ENCODE data around the gene DLL4.

DLL4 gene

GRCh38 chr15:40932156-40932555, 3.0 kb downstream of the DLL4 start:
- no peak overlapping the region for H3K9ac ChIP-seq
- H3K27ac ChIP-seq = no peak overlapping the region
- no peaks in the 10 kb centered on the region for H3K9me3 ChIP-seq
- H3K4me1 ChIP-seq = peaks cover 71% of the 10 kb centered on the region
- peaks cover 41% of the 10 kb centered on the region for H4K20me1 ChIP-seq
- no peak overlapping the region for H3K4me3 ChIP-seq
- H3K36me3 ChIP-seq = no peaks in the 10 kb centered on the region
- H3K4me2 ChIP-seq = peak overlapping the region; percentile 18
- TF ChIP-seq Cebpa-rat (IDR thresholded peaks at IDR 0.05) = no peak
- H3K27me3 ChIP-seq = peaks cover 60% of the 10 kb centered on the region

DNA sequence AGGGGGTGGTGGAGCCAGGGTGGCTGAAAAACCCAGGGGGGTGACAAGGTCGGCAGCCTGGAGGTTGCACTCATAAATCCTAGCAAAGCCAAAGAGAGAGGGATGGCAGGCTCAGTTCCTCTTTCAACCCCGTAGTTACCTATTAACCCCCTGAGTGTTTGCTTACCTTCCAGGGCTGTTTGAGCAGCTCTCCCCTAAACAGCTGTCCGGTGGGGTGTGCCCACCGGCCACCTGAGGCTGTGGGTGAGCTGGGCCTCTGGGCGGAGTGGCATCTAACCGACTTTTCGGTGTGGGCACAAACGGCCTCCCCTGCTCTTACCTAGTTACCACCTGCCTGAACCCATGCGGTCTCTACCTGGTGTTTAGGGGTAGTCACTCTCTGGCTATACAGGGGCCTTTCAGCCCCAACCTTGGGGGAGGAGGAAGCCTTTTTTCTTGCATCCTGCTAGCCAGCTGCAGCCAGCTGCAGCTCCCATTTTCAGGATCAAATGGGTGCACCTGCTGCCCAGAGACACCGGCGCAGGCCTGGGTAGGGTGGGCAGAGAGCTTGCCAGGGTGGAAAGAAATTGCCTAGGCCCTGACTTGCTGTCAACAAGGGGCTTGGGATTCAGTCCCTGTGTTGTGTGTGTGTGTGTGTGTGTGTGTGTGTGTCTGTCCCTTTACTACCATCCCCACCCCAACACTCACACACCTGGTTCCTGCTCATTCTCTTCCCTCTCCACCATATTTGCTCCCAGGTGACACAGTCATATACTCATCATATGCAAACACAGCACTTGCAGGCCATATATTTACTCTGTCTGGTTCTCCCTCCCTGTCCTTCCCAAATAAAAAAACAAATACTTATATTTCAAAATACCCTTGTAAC, 3.7 kb downstream of the DLL4 start:
- no peak overlapping the region for H3K9ac ChIP-seq
- TF ChIP-seq Cebpa-rat (IDR thresholded peaks at IDR 0.05) = no peak
- H4K20me1 ChIP-seq = peaks cover 37% of the 10 kb centered on the region
- H3K9me3 ChIP-seq = no peaks in the 10 kb centered on the region
- no peak overlapping the region for H3K4me3 ChIP-seq
- peak overlapping the region; percentile 18; the same call in 1 of the 2 replicates for H3K4me2 ChIP-seq
- H3K27ac ChIP-seq = no peak overlapping the region
- H3K36me3 ChIP-seq = no peaks in the 10 kb centered on the region
- H3K4me1 ChIP-seq = peaks cover 74% of the 10 kb centered on the region
- H3K27me3 ChIP-seq = peaks cover 55% of the 10 kb centered on the region

- Histone ChIP-seq H3K4me3 (no peak overlapping the region), H3K27ac (no peak overlapping the region), H3K36me3 (no peaks in the 10 kb centered on the region), H3K4me1 (peaks cover 78% of the 10 kb centered on the region), H4K20me1 (peaks cover 36% of the 10 kb centered on the region), H3K9me3 (no peaks in the 10 kb centered on the region), H3K27me3 (peaks cover 49% of the 10 kb centered on the region), H3K9ac (no peak overlapping the region), H3K4me2 (0 out of 2 replicates have a peak overlapping the region, but pooled peaks have one; percentile 14)
- TF ChIP-seq Cebpa-rat (IDR thresholded peaks at IDR 0.05) = no peak
Measured at GRCh38 chr15:40933517-40933902, 4.4 kb downstream of the DLL4 start.

DNA sequence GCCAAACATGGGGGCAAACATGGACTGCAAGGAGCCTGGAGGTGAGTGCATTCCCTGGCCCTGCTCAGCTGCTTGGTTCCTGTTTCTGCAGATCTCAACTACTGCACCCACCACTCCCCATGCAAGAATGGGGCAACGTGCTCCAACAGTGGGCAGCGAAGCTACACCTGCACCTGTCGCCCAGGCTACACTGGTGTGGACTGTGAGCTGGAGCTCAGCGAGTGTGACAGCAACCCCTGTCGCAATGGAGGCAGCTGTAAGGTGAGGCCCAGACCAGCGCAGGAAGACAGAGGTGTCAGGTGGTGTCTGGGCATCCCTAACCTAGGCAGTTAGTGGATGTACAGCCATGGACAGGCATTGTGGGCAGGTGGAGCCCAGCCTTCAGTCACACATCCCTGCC, 5.3 kb downstream of the DLL4 start:
- peaks cover 78% of the 10 kb centered on the region for H3K4me1 ChIP-seq
- no peak overlapping the region for H3K9ac ChIP-seq
- H3K36me3 ChIP-seq = no peaks in the 10 kb centered on the region
- H3K4me3 ChIP-seq = no peak overlapping the region
- no peak overlapping the region for H3K4me2 ChIP-seq
- H3K27ac ChIP-seq = no peak overlapping the region
- H3K9me3 ChIP-seq = no peaks in the 10 kb centered on the region
- peaks cover 26% of the 10 kb centered on the region for H4K20me1 ChIP-seq
- no peak for TF ChIP-seq Cebpa-rat (IDR thresholded peaks at IDR 0.05)
- H3K27me3 ChIP-seq = peaks cover 40% of the 10 kb centered on the region

DNA sequence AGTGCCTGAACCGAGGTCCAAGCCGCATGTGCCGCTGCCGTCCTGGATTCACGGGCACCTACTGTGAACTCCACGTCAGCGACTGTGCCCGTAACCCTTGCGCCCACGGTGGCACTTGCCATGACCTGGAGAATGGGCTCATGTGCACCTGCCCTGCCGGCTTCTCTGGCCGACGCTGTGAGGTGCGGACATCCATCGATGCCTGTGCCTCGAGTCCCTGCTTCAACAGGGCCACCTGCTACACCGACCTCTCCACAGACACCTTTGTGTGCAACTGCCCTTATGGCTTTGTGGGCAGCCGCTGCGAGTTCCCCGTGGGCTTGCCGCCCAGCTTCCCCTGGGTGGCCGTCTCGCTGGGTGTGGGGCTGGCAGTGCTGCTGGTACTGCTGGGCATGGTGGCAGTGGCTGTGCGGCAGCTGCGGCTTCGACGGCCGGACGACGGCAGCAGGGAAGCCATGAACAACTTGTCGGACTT, 7.1 kb downstream of the DLL4 start:
- Histone ChIP-seq H3K36me3 (no peaks in the 10 kb centered on the region), H3K27ac (peak overlapping the region; percentile 78), H3K9ac (peak overlapping the region; percentile 54; the same call in 1 of the 2 replicates), H3K27me3 (peaks cover 21% of the 10 kb centered on the region), H3K4me1 (peaks cover 78% of the 10 kb centered on the region), H3K4me2 (peak overlapping the region; percentile 88), H4K20me1 (peaks cover 9% of the 10 kb centered on the region), H3K9me3 (no peaks in the 10 kb centered on the region), H3K4me3 (no peak overlapping the region)
- TF ChIP-seq Cebpa-rat (IDR thresholded peaks at IDR 0.05) = no peak

- Histone ChIP-seq H3K27me3 (peaks cover 14% of the 10 kb centered on the region), H3K4me2 (peak overlapping the region; percentile 88), H4K20me1 (peaks cover 1% of the 10 kb centered on the region; the same call in 1 of the 2 replicates), H3K9me3 (no peaks in the 10 kb centered on the region), H3K36me3 (no peaks in the 10 kb centered on the region), H3K27ac (peak overlapping the region; percentile 78), H3K9ac (peak overlapping the region; percentile 54; the same call in 1 of the 2 replicates), H3K4me1 (peaks cover 76% of the 10 kb centered on the region), H3K4me3 (peak overlapping the region; percentile 34)
- TF ChIP-seq Cebpa-rat (IDR thresholded peaks at IDR 0.05) = no peak
Measured at GRCh38 chr15:40936709-40937666, 7.8 kb downstream of the DLL4 start.

GRCh38 chr15:40937762-40938535, 8.8 kb downstream of the DLL4 start:
- Histone ChIP-seq H3K4me2 (peak overlapping the region; percentile 88), H3K4me1 (peaks cover 81% of the 10 kb centered on the region), H3K9me3 (no peaks in the 10 kb centered on the region), H3K36me3 (no peaks in the 10 kb centered on the region), H3K9ac (peak overlapping the region; percentile 54; the same call in 1 of the 2 replicates), H3K27ac (peak overlapping the region; percentile 78), H3K27me3 (peaks cover 5% of the 10 kb centered on the region), H4K20me1 (no peaks in the 10 kb centered on the region), H3K4me3 (peak overlapping the region; percentile 34)
- no peak for TF ChIP-seq Cebpa-rat (IDR thresholded peaks at IDR 0.05)

DNA sequence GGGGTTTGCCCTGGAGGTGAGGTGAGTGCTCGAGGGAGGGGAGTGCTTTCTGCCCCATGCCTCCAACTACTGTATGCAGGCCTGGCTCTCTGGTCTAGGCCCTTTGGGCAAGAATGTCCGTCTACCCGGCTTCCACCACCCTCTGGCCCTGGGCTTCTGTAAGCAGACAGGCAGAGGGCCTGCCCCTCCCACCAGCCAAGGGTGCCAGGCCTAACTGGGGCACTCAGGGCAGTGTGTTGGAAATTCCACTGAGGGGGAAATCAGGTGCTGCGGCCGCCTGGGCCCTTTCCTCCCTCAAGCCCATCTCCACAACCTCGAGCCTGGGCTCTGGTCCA, 9.4 kb downstream of the DLL4 start:
- H4K20me1 ChIP-seq = no peaks in the 10 kb centered on the region
- H3K27me3 ChIP-seq = no peaks in the 10 kb centered on the region; the same call in 1 of the 2 replicates
- no peak for TF ChIP-seq Cebpa-rat (IDR thresholded peaks at IDR 0.05)
- H3K9me3 ChIP-seq = no peaks in the 10 kb centered on the region
- H3K27ac ChIP-seq = peak overlapping the region; percentile 63
- peak overlapping the region; percentile 88 for H3K4me2 ChIP-seq
- H3K9ac ChIP-seq = no peak overlapping the region
- no peak overlapping the region for H3K4me3 ChIP-seq
- peaks cover 83% of the 10 kb centered on the region for H3K4me1 ChIP-seq
- no peaks in the 10 kb centered on the region for H3K36me3 ChIP-seq

GRCh38 chr15:40940296-40940801, 11.2 kb downstream of the DLL4 start:
- Histone ChIP-seq H3K9ac (peak overlapping the region; percentile 81), H3K27ac (peak overlapping the region; percentile 94), H3K4me2 (peak overlapping the region; percentile 98), H3K4me1 (peaks cover 87% of the 10 kb centered on the region), H4K20me1 (no peaks in the 10 kb centered on the region), H3K36me3 (no peaks in the 10 kb centered on the region), H3K9me3 (no peaks in the 10 kb centered on the region), H3K27me3 (no peaks in the 10 kb centered on the region), H3K4me3 (peak overlapping the region; percentile 68)
- TF ChIP-seq Cebpa-rat (IDR thresholded peaks at IDR 0.05) = no peak

Measured in BLaER1 (cell line).